Endothelial cell of umbilical vein (primary cell): ENCODE results near the gene RMND5A. TPM values are rescaled to one million over a fixed set of nuclear protein-coding genes. Genes with fewer than 3 reads are reported as not detected.

ENCODE experiments used
- BruUV-seq: library from RNA; stranded (reverse); fragments of 400-500 nt; replicated peaks from 2 replicates; lab custom pipeline; 2021; lab: Mats Ljungman, UMichigan
- CTCF ChIA-PET: fragments of 300-600, 350-600 bp; sonication (Branson Sonifier 250); formaldehyde crosslinking; loops from one replicate; lab custom pipeline; 2021; ENCODE audit warnings: antibody characterized with exemption, inconsistent platforms; lab: Charles Lee
- POLR2A ChIA-PET: fragments of 300-600, 350-600 bp; sonication (Branson Sonifier 250); formaldehyde crosslinking; loops from one replicate; lab custom pipeline; 2021; ENCODE audit warnings: antibody characterized with exemption, inconsistent platforms; lab: Charles Lee
- DNase-seq: peaks from one replicate; pipeline ENCODE4 v3.0.0-alpha.2; 2011; ENCODE audit warnings: low read depth, low spot score
- FAIRE-seq: peaks from 2 replicates; lab custom pipeline; 2011; peaks lifted over from hg19 to GRCh38; lab: Jason Lieb, UNC
- H2AFZ ChIP-seq: 2 replicates; pipeline ENCODE4 v1.6.0; 2012; ENCODE audit warnings: low read depth, low read length, control low read depth, inconsistent platforms
- H3K27ac ChIP-seq: 2 replicates; pipeline ENCODE4 v1.5.1; 2011; ENCODE audit warnings: low read depth, mild to moderate bottlenecking, control low read depth, low read length, moderate library complexity; ENCODE audit not compliant: insufficient read depth
- H3K27me3 ChIP-seq, 2 experiments: 2 replicates each; pipeline versions ENCODE4 v1.6.0 to v1.6.1; 2011; ENCODE audit warnings: low read length in 2 of 2, mixed read lengths in 1 of 2; ENCODE audit not compliant: control insufficient read depth in 2 of 2, insufficient read depth in 2 of 2
- H3K36me3 ChIP-seq, 2 experiments: 2 replicates in 1 of 2; 3 replicates in 1 of 2; pipeline ENCODE4 v1.5.1; 2011; ENCODE audit warnings: low read length in 2 of 2, mild to moderate bottlenecking in 1 of 2, moderate library complexity in 1 of 2; ENCODE audit not compliant: control insufficient read depth in 2 of 2, insufficient read depth in 2 of 2; ENCODE audit errors: extremely low read depth in 1 of 2
- H3K4me1 ChIP-seq: 3 replicates; pipeline ENCODE4 v1.5.1; 2011; ENCODE audit warnings: mild to moderate bottlenecking, low read length; ENCODE audit not compliant: control insufficient read depth, insufficient read depth; ENCODE audit errors: extremely low read depth
- H3K4me2 ChIP-seq: 2 replicates; pipeline ENCODE4 v1.6.1; 2011; ENCODE audit warnings: low read length, control low read depth, mixed read lengths; ENCODE audit not compliant: insufficient read depth
- H3K4me3 ChIP-seq, 3 experiments: fragments of 200-600 bp in 1 of 3; sonication (generic), shearing (Covaris generic) in 1 of 3; replicated peaks in 1 of 3; 2 replicates each; pipeline ENCODE4 v1.5.1; 2011 to 2016; ENCODE audit warnings: control low read depth in 3 of 3, low read length in 3 of 3, mild to moderate bottlenecking in 2 of 3, inconsistent platforms in 1 of 3, low read depth in 1 of 3, moderate library complexity in 1 of 3; ENCODE audit not compliant: insufficient read depth in 1 of 3
- H3K79me2 ChIP-seq: 2 replicates; pipeline ENCODE4 v1.6.0; 2012; ENCODE audit warnings: low read length, inconsistent platforms; ENCODE audit not compliant: control insufficient read depth, insufficient read depth
- H3K9ac ChIP-seq: replicated peaks from 2 replicates; pipeline ENCODE3; 2011; ENCODE audit warnings: low read length, control low read depth; ENCODE audit not compliant: insufficient read depth; ENCODE audit errors: extremely low read depth
- H3K9me1 ChIP-seq: replicated peaks from 3 replicates; pipeline ENCODE4 v1.6.0; 2011; ENCODE audit warnings: mild to moderate bottlenecking, low read length; ENCODE audit not compliant: control insufficient read depth, insufficient read depth; ENCODE audit errors: extremely low read depth
- H3K9me3 ChIP-seq: replicated peaks from 2 replicates; pipeline ENCODE4 v1.5.1; 2012; ENCODE audit warnings: low read length, inconsistent platforms; ENCODE audit not compliant: control insufficient read depth, insufficient read depth
- H4K20me1 ChIP-seq: replicated peaks from 2 replicates; pipeline ENCODE3; 2011; ENCODE audit warnings: mild to moderate bottlenecking, low read length; ENCODE audit not compliant: control insufficient read depth, insufficient read depth; ENCODE audit errors: extremely low read depth
- EZH2 ChIP-seq: IDR thresholded peaks from 2 replicates; pipeline ENCODE4 v1.6.1; 2012; ENCODE audit warnings: borderline replicate concordance, low read depth, mild to moderate bottlenecking, moderate library complexity, low read length, inconsistent platforms; ENCODE audit not compliant: severe bottlenecking
- FOS ChIP-seq: IDR thresholded peaks from 2 replicates; pipeline ENCODE4 v1.6.1; 2011; ENCODE audit warnings: mild to moderate bottlenecking, low read length, moderate library complexity, borderline replicate concordance; ENCODE audit not compliant: insufficient read depth
- GATA2 ChIP-seq: IDR thresholded peaks from 2 replicates; pipeline ENCODE4 v1.7.0; 2011; ENCODE audit warnings: low read depth, mild to moderate bottlenecking, moderate library complexity, mixed read lengths, low read length; ENCODE audit not compliant: insufficient read length, insufficient read depth
- JUN ChIP-seq: IDR thresholded peaks from 2 replicates; pipeline ENCODE4 v1.6.1; 2011; ENCODE audit warnings: borderline replicate concordance, low read depth; ENCODE audit not compliant: insufficient read length, insufficient read depth
- MYC ChIP-seq: IDR thresholded peaks from one replicate; pipeline ENCODE4 v1.6.1; 2011; ENCODE audit warnings: mild to moderate bottlenecking, low read depth, low read length
- POLR2A ChIP-seq: IDR thresholded peaks from 2 replicates; pipeline ENCODE4 v1.6.1; 2012; ENCODE audit warnings: low read depth, mild to moderate bottlenecking, control low read depth, low read length
- POLR2AphosphoS5 ChIP-seq: IDR thresholded peaks from 2 replicates; pipeline ENCODE4 v1.6.1; 2012; ENCODE audit warnings: low read depth, mild to moderate bottlenecking, control low read depth, low read length, moderate library complexity; ENCODE audit not compliant: insufficient read depth
- dilution Hi-C: fragments of 300-500 bp; cut with MboI; formaldehyde crosslinking; loops from one replicate; pipeline ENCODE4 v1.15.0; 2019; ENCODE audit warnings: low sequenced_read_pairs; ENCODE audit not compliant: extremely low pct_ligation_motif_present
- intact Hi-C: fragments of 100-400 bp; cut with micrococcal nuclease; formaldehyde crosslinking; loops from one replicate; pipeline ENCODE4 v1.10.0; 2022
- polyA plus RNA-seq, 4 experiments: library from polyadenylated mRNA; depleted of rRNA in 3 of 4; stranded (reverse) in 3 of 4; unstranded in 1 of 4; fragments of >200 nt; gene quantifications; 2 replicates each; pipeline versions ENCODE4 v1.2.1 to v1.2.3, GENCODE V29; 2011 to 2012; ENCODE audit warnings: missing spikeins in 1 of 4
- total RNA-seq: library from RNA; stranded (reverse); gene quantifications from 2 replicates; pipeline ENCODE4 v1.2.3, GENCODE V29; 2021
- TF ChIP-seq, protein P1 (sequence below), 2 donors: IDR thresholded peaks; 1 replicate in 1 of 2; 2 replicates in 1 of 2; pipeline ENCODE4 v1.5.1; 2011; ENCODE audit warnings: low read length in 2 of 2, mild to moderate bottlenecking in 2 of 2, moderate library complexity in 2 of 2, control low read depth in 1 of 2, inconsistent platforms in 1 of 2, low read depth in 1 of 2; ENCODE audit not compliant: insufficient read depth in 1 of 2; ENCODE audit errors: extremely low read depth in 1 of 2
- TF ChIP-seq, protein P2 (sequence below): IDR thresholded peaks from 2 replicates; pipeline ENCODE4 v1.6.1; 2011; ENCODE audit not compliant: insufficient read depth, insufficient read length

Gene RMND5A
- total and polyA plus RNA-seq, 2 donors (not counting 3 experiments of a cell fraction or from before 2014, with no cell fraction given), result 10.8 to 21.5 TPM

DNA sequence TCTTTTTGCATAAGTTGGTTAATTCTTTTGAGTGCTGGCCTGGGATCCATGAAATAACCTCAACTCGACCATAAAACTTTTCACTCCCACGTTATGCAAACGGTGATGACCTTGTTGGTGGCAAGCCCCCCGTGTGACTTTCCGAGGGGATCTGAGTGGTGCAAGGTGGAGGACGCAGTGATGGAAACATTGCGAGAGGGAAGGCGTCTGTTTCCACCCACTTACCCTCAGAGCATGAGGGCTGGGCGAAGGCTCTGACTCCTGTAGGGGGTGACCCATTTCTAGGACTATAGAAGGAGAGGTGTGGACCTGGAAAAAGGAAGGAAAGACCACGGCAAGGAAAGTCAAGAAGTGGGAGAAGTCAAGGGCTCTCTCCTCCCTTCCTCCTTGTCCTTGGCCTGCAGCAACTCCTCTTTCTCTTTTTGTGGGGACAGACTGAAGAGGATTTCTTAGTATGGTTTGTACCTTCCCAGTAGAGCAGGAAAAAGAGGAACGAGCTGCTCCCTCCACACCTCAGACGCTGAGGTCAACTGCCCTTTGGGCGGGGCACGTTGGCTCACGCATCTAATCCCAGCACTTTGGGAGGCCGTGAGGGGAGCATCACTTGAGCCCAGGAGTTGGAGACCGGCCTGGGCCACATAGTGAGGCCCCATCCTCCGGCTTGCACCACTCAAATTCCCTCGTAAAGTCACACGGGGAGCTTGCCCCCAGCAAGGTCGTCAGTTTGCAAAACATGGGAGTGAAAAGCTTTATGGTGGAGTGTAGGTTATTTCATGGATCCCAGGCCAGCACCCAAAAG is 86.2 kb downstream of the RMND5A start:
- H4K20me1 ChIP-seq, result no peaks in the 10 kb centered on the region
- H3K4me1 ChIP-seq, result no peaks in the 10 kb centered on the region
- no peak for TF ChIP-seq FOS
- no peak for TF ChIP-seq POLR2A
- TF ChIP-seq EZH2, result no peak
- TF ChIP-seq JUN, result no peak
- no peaks in the 10 kb centered on the region for H3K36me3 ChIP-seq
- ChIA-PET POLR2A (no interaction called here), CTCF (interaction anchor here (0.9 to 1.2 kb wide), 2 partner anchors 41 to 42 kb away, joined by 3 to 4 read pairs; no protein-coding TSS in a partner anchor)
- H3K4me3 ChIP-seq, result no peak overlapping the region
- dilution Hi-C loops (no loop called here), intact Hi-C loops (no loop called here)
- H3K9me3 ChIP-seq, result no peaks in the 10 kb centered on the region
- no peaks in the 10 kb centered on the region for H3K9me1 ChIP-seq
- H3K4me2 ChIP-seq, result no peak overlapping the region
- FAIRE-seq (no peak), DNase-seq (no peak)
- no TSS peak for BruUV-seq
- no peak overlapping the region for H2AFZ ChIP-seq
- no peaks in the 10 kb centered on the region for H3K79me2 ChIP-seq
- H3K27ac ChIP-seq, result no peak overlapping the region
- peaks cover 18 to 25% of the 10 kb centered on the region in 2 experiments for H3K27me3 ChIP-seq
- no peak overlapping the region for H3K9ac ChIP-seq

DNA sequence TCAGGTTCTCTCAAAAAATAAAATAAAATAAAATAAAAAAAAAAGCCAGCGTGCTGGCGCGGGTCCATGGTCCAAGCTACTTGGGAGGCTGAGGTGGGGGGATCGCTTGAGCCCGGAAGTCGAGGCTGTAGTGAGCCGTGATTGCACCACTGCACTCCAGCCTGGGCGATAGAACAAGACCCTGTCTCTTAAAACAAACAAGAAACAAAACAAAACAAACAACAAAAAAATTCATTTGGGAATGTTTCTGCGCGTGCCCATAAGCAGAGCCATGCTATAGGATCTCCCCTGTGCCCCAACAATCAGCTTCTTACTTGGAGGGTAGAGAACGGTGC is 87.0 kb downstream of the RMND5A start:
- Histone ChIP-seq H3K36me3 (no peaks in the 10 kb centered on the region), H2AFZ (peak overlapping the region; percentile 53), H3K4me2 (peak overlapping the region; percentile 54), H4K20me1 (no peaks in the 10 kb centered on the region), H3K9me1 (no peaks in the 10 kb centered on the region), H3K9ac (no peak overlapping the region), H3K9me3 (no peaks in the 10 kb centered on the region), H3K4me1 (no peaks in the 10 kb centered on the region), H3K4me3 (peak overlapping the region in 2 of 3 experiments; percentile 36 to 44), H3K27ac (no peak overlapping the region), H3K27me3 (peaks cover 18 to 29% of the 10 kb centered on the region in 2 experiments), H3K79me2 (no peaks in the 10 kb centered on the region)
- FAIRE-seq (no peak), DNase-seq (no peak)
- TF ChIP-seq MYC (no peak), JUN (no peak), POLR2AphosphoS5 (no peak), POLR2A (no peak), EZH2 (no peak), FOS (no peak), GATA2 (no peak)
- TF ChIP-seq, protein P1, sequence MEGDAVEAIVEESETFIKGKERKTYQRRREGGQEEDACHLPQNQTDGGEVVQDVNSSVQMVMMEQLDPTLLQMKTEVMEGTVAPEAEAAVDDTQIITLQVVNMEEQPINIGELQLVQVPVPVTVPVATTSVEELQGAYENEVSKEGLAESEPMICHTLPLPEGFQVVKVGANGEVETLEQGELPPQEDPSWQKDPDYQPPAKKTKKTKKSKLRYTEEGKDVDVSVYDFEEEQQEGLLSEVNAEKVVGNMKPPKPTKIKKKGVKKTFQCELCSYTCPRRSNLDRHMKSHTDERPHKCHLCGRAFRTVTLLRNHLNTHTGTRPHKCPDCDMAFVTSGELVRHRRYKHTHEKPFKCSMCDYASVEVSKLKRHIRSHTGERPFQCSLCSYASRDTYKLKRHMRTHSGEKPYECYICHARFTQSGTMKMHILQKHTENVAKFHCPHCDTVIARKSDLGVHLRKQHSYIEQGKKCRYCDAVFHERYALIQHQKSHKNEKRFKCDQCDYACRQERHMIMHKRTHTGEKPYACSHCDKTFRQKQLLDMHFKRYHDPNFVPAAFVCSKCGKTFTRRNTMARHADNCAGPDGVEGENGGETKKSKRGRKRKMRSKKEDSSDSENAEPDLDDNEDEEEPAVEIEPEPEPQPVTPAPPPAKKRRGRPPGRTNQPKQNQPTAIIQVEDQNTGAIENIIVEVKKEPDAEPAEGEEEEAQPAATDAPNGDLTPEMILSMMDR (IDR thresholded peaks at IDR 0.05; ENCODE audit: extremely low read depth in 1 of 2, insufficient read depth in 1 of 2, low read depth in 1 of 2, low read length in 2 of 2), result no peak
- TF ChIP-seq, protein P2, sequence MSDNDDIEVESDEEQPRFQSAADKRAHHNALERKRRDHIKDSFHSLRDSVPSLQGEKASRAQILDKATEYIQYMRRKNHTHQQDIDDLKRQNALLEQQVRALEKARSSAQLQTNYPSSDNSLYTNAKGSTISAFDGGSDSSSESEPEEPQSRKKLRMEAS, result no peak
- CTCF ChIA-PET, result interaction anchor here (0.9 kb wide), 1 partner anchor 43 kb away, joined by 4 read pairs; no protein-coding TSS in a partner anchor
- dilution Hi-C loops, result no loop called here
- intact Hi-C loops, result no loop called here
- POLR2A ChIA-PET, result no interaction called here
- no TSS peak for BruUV-seq
